HCT116 (cell line): Measurements from ENCODE around the gene CXCL9. TPM values are rescaled to one million over a fixed set of nuclear protein-coding genes. Genes with fewer than 3 reads are reported as not detected.

Experiments used
- ATAC-seq: fragments of 200-7000 bp; cut with Tn5 transposase; 2 replicates; pipeline ENCODE4 v1.9.1; 2020; ENCODE audit warnings: mild to moderate bottlenecking, moderate library complexity
- BruUV-seq: library from RNA; stranded (reverse); fragments of 400-500 nt; replicated peaks from 2 replicates; lab custom pipeline; 2021; lab: Mats Ljungman, UMichigan
- CTCF ChIA-PET: fragments of 300-600 bp; sonication (Branson Sonifier 250); formaldehyde crosslinking; loops from one replicate; lab custom pipeline; 2021; ENCODE audit warnings: antibody characterized with exemption; lab: Charles Lee
- POLR2A ChIA-PET: fragments of 300-600, 350-600 bp; sonication (Branson Sonifier 250); formaldehyde crosslinking; loops from one replicate; lab custom pipeline; 2021; ENCODE audit warnings: antibody characterized with exemption; lab: Charles Lee
- RAD21 ChIA-PET, 2 experiments: fragments of 300-600 bp; sonication (Branson Sonifier 250); formaldehyde crosslinking; loops; one replicate each; lab custom pipeline; 2023; ENCODE audit warnings: low total read pairs in 2 of 2; ENCODE audit not compliant: uncharacterized antibody in 2 of 2, unreplicated experiment in 2 of 2, low non-redundant PET in 1 of 2; lab: Charles Lee
- DNase-seq: peaks from one replicate; pipeline ENCODE4 v3.0.0-alpha.2; 2010; ENCODE audit warnings: low read depth, low spot score
- H2AFZ ChIP-seq: fragments of 200-600 bp; shearing (Covaris generic), sonication (generic); 2 replicates; pipeline ENCODE4 v1.6.1; 2017; ENCODE audit warnings: low read depth, mixed run types, mixed read lengths, antibody characterized with exemption, low read length; ENCODE audit not compliant: poor library complexity, severe bottlenecking
- H3K27ac ChIP-seq: 2 replicates; pipeline ENCODE4 v1.5.1; 2012; ENCODE audit warnings: low read depth, low read length
- H3K27me3 ChIP-seq: fragments of 200-600 bp; sonication (generic); 2 replicates; pipeline ENCODE4 v1.6.1; 2016; ENCODE audit warnings: mixed run types, low read length, mixed read lengths; ENCODE audit not compliant: insufficient read depth
- H3K36me3 ChIP-seq, 2 experiments: fragments of 200-500 bp in 1 of 2; fragments of 200-600 bp in 1 of 2; sonication (Bioruptor generic) in 1 of 2; sonication (generic) in 1 of 2; 2 replicates each; pipeline versions ENCODE4 v1.5.1 to v1.6.1; 2014 to 2016; ENCODE audit warnings: low read length in 2 of 2, inconsistent platforms in 1 of 2, mixed read lengths in 1 of 2, mixed run types in 1 of 2; ENCODE audit not compliant: insufficient read depth in 2 of 2, control insufficient read depth in 1 of 2
- H3K4me1 ChIP-seq, 2 experiments: fragments of 200-600 bp in 1 of 2; sonication (generic) in 1 of 2; 2 replicates each; pipeline versions ENCODE4 v1.5.1 to v1.6.1; 2012 to 2017; ENCODE audit warnings: low read length in 2 of 2, inconsistent platforms in 1 of 2, mild to moderate bottlenecking in 1 of 2, mixed read lengths in 1 of 2, mixed run types in 1 of 2, moderate library complexity in 1 of 2; ENCODE audit not compliant: insufficient read depth in 2 of 2, control insufficient read depth in 1 of 2
- H3K4me2 ChIP-seq: fragments of 200-600 bp; sonication (generic); 2 replicates; pipeline ENCODE4 v1.6.1; 2017; ENCODE audit warnings: mixed run types, low read length, mixed read lengths
- H3K4me3 ChIP-seq, 2 experiments: fragments of 200-600 bp in 1 of 2; sonication (generic) in 1 of 2; replicated peaks in 1 of 2; 2 replicates each; pipeline ENCODE4 v1.5.1; 2011 to 2016; ENCODE audit warnings: low read length in 2 of 2, control low read depth in 1 of 2, low read depth in 1 of 2, mild to moderate bottlenecking in 1 of 2, mixed read lengths in 1 of 2, mixed run types in 1 of 2
- H3K79me2 ChIP-seq: fragments of 200-600 bp; sonication (generic); 2 replicates; pipeline ENCODE4 v1.6.1; 2017; ENCODE audit warnings: mild to moderate bottlenecking, mixed run types, low read length, moderate library complexity, mixed read lengths; ENCODE audit not compliant: insufficient read depth
- H3K9ac ChIP-seq: fragments of 200-600 bp; sonication (generic); 2 replicates; pipeline ENCODE4 v1.6.1; 2016; ENCODE audit warnings: low read length, mixed read lengths
- H3K9me2 ChIP-seq: fragments of 200-600 bp; sonication (generic), shearing (Covaris generic); 2 replicates; pipeline ENCODE4 v1.6.1; 2017; ENCODE audit warnings: mixed run types, mild to moderate bottlenecking, moderate library complexity; ENCODE audit not compliant: insufficient read depth
- H3K9me3 ChIP-seq, 2 experiments: fragments of 200-500 bp in 1 of 2; fragments of 200-600 bp in 1 of 2; sonication (Bioruptor generic) in 1 of 2; sonication (generic) in 1 of 2; 2 replicates each; pipeline ENCODE4 v1.6.1; 2014 to 2017; ENCODE audit warnings: low read length in 2 of 2, mixed read lengths in 2 of 2, inconsistent platforms in 1 of 2, low read depth in 1 of 2, mild to moderate bottlenecking in 1 of 2, mixed run types in 1 of 2, moderate library complexity in 1 of 2; ENCODE audit not compliant: control insufficient read depth in 1 of 2, insufficient read depth in 1 of 2
- H4K20me1 ChIP-seq: fragments of 200-600 bp; sonication (generic), shearing (Covaris generic); 2 replicates; pipeline ENCODE4 v1.6.1; 2017; ENCODE audit warnings: mixed run types, mild to moderate bottlenecking, moderate library complexity; ENCODE audit not compliant: insufficient read depth
- CEBPB ChIP-seq: IDR thresholded peaks from 2 replicates; pipeline ENCODE4 v1.6.1; 2012; ENCODE audit warnings: low read depth
- ELF1 ChIP-seq: IDR thresholded peaks from 2 replicates; pipeline ENCODE4 v1.6.1; 2012; ENCODE audit warnings: low read depth, borderline replicate concordance
- FOSL1 ChIP-seq: IDR thresholded peaks from 2 replicates; pipeline ENCODE4 v1.6.1; 2012; ENCODE audit warnings: low read depth
- JUND ChIP-seq: IDR thresholded peaks from 2 replicates; pipeline ENCODE4 v1.6.1; 2012
- RAD21 ChIP-seq: IDR thresholded peaks from 2 replicates; pipeline ENCODE4 v1.6.1; 2012; ENCODE audit warnings: low read depth, mild to moderate bottlenecking
- SP1 ChIP-seq: IDR thresholded peaks from 2 replicates; pipeline ENCODE4 v1.6.1; 2012; ENCODE audit warnings: low read depth
- SRF ChIP-seq: IDR thresholded peaks from 2 replicates; pipeline ENCODE4 v1.6.1; 2012; ENCODE audit warnings: low read depth
- TCF7L2 ChIP-seq: IDR thresholded peaks from 2 replicates; pipeline ENCODE4 v1.7.0; 2011; ENCODE audit warnings: borderline replicate concordance, inconsistent platforms; ENCODE audit not compliant: insufficient read depth, insufficient read length; ENCODE audit errors: extremely low read depth
- YY1 ChIP-seq: IDR thresholded peaks from 2 replicates; pipeline ENCODE4 v1.6.1; 2011; ENCODE audit warnings: low read length, low read depth, moderate library complexity, mild to moderate bottlenecking; ENCODE audit not compliant: insufficient replicate concordance; ENCODE audit errors: extremely low read depth
- intact Hi-C: fragments of 100-400 bp; cut with micrococcal nuclease; formaldehyde crosslinking; loops from 2 replicates; pipeline ENCODE4 v1.10.0; 2022
- total RNA-seq: library from RNA; stranded (reverse); gene quantifications from one replicate; pipeline ENCODE4 v1.2.1, GENCODE V29; 2021; ENCODE audit not compliant: unreplicated experiment
- TF ChIP-seq, protein P1 (sequence below): IDR thresholded peaks from 2 replicates; pipeline ENCODE4 v1.6.1; 2012
- TF ChIP-seq, protein P2 (sequence below), 3 experiments: fragments of 200-600 bp in 1 of 3; sonication (generic) in 1 of 3; IDR thresholded peaks in 2 of 3; conservative IDR thresholded peaks in 1 of 3; 2 replicates each; pipeline ENCODE4 v1.5.1; 2012 to 2017; ENCODE audit warnings: low read depth in 2 of 3, low read length in 2 of 3, antibody characterized with exemption in 1 of 3, borderline replicate concordance in 1 of 3, control low read depth in 1 of 3, mild to moderate bottlenecking in 1 of 3, mixed read lengths in 1 of 3, mixed run types in 1 of 3, moderate library complexity in 1 of 3; ENCODE audit not compliant: insufficient read depth in 1 of 3
- TF ChIP-seq, protein P3 (sequence below): IDR thresholded peaks from 2 replicates; pipeline ENCODE4 v1.6.1; 2011; ENCODE audit warnings: mild to moderate bottlenecking, low read length, moderate library complexity; ENCODE audit not compliant: insufficient replicate concordance; ENCODE audit errors: extremely low read depth

Gene CXCL9
- total RNA-seq, 1 experiment from 2014 or later: not detected

DNA sequence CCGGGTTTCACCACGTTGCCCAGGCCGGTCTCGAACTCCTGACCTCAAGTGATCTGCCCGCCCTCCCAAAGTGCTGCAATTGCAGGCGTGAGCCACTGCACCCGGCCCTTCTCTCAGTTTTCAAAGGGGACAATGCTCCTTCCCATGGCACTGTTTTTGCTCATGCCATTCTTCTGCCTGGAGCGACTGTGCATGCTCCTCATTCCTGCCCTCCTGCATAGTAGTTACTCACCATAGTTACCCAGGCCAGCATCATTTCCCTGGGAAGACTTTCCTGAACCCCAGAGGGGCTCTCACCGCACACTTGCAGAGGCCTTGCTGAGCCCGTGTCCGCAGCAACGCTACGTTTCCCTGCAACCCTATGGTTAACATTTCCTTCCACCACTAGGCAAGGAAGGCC is 3.3 kb upstream of the CXCL9 start:
- ChIA-PET POLR2A (no interaction called here), CTCF (no interaction called here), RAD21 (no interaction called here)
- no peaks in the 10 kb centered on the region for H3K36me3 ChIP-seq
- no peaks in the 10 kb centered on the region for H4K20me1 ChIP-seq
- no peak overlapping the region for H3K4me3 ChIP-seq
- no peak overlapping the region for H3K4me2 ChIP-seq
- H3K27me3 ChIP-seq: no peaks in the 10 kb centered on the region
- H3K4me1 ChIP-seq: peaks cover 0 to 8% of the 10 kb centered on the region in 2 experiments; a peak in 1 of 4 replicates
- no peak for TF ChIP-seq YY1
- TF ChIP-seq TCF7L2: no peak
- TF ChIP-seq, protein P1, sequence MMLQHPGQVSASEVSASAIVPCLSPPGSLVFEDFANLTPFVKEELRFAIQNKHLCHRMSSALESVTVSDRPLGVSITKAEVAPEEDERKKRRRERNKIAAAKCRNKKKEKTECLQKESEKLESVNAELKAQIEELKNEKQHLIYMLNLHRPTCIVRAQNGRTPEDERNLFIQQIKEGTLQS: no peak
- no peak for TF ChIP-seq FOSL1
- TF ChIP-seq CEBPB: no peak
- no peak for TF ChIP-seq ELF1
- TF ChIP-seq SP1: no peak
- TF ChIP-seq RAD21: no peak
- no peak for TF ChIP-seq SRF
- TF ChIP-seq, protein P2, sequence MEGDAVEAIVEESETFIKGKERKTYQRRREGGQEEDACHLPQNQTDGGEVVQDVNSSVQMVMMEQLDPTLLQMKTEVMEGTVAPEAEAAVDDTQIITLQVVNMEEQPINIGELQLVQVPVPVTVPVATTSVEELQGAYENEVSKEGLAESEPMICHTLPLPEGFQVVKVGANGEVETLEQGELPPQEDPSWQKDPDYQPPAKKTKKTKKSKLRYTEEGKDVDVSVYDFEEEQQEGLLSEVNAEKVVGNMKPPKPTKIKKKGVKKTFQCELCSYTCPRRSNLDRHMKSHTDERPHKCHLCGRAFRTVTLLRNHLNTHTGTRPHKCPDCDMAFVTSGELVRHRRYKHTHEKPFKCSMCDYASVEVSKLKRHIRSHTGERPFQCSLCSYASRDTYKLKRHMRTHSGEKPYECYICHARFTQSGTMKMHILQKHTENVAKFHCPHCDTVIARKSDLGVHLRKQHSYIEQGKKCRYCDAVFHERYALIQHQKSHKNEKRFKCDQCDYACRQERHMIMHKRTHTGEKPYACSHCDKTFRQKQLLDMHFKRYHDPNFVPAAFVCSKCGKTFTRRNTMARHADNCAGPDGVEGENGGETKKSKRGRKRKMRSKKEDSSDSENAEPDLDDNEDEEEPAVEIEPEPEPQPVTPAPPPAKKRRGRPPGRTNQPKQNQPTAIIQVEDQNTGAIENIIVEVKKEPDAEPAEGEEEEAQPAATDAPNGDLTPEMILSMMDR (IDR thresholded peaks at IDR 0.05 in 2 of 3, conservative IDR thresholded peaks at IDR 0.05 in 1 of 3; ENCODE audit: borderline replicate concordance in 1 of 3, insufficient read depth in 1 of 3, low read depth in 2 of 3, low read length in 2 of 3): no peak
- TF ChIP-seq, protein P3, sequence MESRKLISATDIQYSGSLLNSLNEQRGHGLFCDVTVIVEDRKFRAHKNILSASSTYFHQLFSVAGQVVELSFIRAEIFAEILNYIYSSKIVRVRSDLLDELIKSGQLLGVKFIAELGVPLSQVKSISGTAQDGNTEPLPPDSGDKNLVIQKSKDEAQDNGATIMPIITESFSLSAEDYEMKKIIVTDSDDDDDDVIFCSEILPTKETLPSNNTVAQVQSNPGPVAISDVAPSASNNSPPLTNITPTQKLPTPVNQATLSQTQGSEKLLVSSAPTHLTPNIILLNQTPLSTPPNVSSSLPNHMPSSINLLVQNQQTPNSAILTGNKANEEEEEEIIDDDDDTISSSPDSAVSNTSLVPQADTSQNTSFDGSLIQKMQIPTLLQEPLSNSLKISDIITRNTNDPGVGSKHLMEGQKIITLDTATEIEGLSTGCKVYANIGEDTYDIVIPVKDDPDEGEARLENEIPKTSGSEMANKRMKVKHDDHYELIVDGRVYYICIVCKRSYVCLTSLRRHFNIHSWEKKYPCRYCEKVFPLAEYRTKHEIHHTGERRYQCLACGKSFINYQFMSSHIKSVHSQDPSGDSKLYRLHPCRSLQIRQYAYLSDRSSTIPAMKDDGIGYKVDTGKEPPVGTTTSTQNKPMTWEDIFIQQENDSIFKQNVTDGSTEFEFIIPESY: no peak
- no peak for TF ChIP-seq JUND
- H3K27ac ChIP-seq: no peak overlapping the region
- no peaks in the 10 kb centered on the region for H3K9me2 ChIP-seq
- DNase-seq: no peak
- H3K9ac ChIP-seq: no peak overlapping the region
- intact Hi-C loops: no loop called here
- no TSS peak for BruUV-seq
- no peaks in the 10 kb centered on the region for H3K9me3 ChIP-seq
- H3K79me2 ChIP-seq: no peaks in the 10 kb centered on the region
- no peak overlapping the region for H2AFZ ChIP-seq
- ATAC-seq: no peak
